Esophagus (tissue), 2 donors: Measurements from ENCODE around the gene TSGA10IP. TPM values are rescaled to one million over a fixed set of nuclear protein-coding genes. Genes with fewer than 3 reads are reported as not detected.

Experiments used
- H3K27ac ChIP-seq, 2 donors: one replicate each; pipeline ENCODE4 v1.5.1; 2013; ENCODE audit warnings: low read depth in 2 of 2, mild to moderate bottlenecking in 2 of 2, inconsistent platforms in 1 of 2, low read length in 1 of 2, moderate library complexity in 1 of 2
- H3K27me3 ChIP-seq, 2 donors: one replicate each; pipeline ENCODE4 v1.6.1; 2013; ENCODE audit warnings: low read length in 2 of 2, control low read depth in 1 of 2, mild to moderate bottlenecking in 1 of 2; ENCODE audit not compliant: insufficient read depth in 2 of 2, control insufficient read depth in 1 of 2
- H3K36me3 ChIP-seq, 2 donors: one replicate each; pipeline ENCODE4 v1.6.1; 2013; ENCODE audit warnings: low read length in 1 of 2; ENCODE audit not compliant: control insufficient read depth in 2 of 2, insufficient read depth in 2 of 2
- H3K4me1 ChIP-seq, 2 donors: one replicate each; pipeline ENCODE4 v1.6.1; 2013; ENCODE audit warnings: low read length in 1 of 2; ENCODE audit not compliant: control insufficient read depth in 2 of 2, insufficient read depth in 2 of 2
- H3K4me3 ChIP-seq, 2 donors: one replicate each; pipeline ENCODE4 v1.5.1; 2013; ENCODE audit warnings: low read length in 2 of 2, mild to moderate bottlenecking in 2 of 2, low read depth in 1 of 2, moderate library complexity in 1 of 2
- H3K9me3 ChIP-seq, 2 donors: one replicate each; pipeline ENCODE4 v1.6.1; 2013; ENCODE audit warnings: mild to moderate bottlenecking in 2 of 2, low read depth in 1 of 2, low read length in 1 of 2, moderate library complexity in 1 of 2; ENCODE audit not compliant: control insufficient read depth in 2 of 2, insufficient read depth in 1 of 2
- WGBS, 2 donors: extraction: QIAGEN DNeasy Blood & Tissue Kit; methylation state at CpG; one replicate each; pipeline ENCODE4 v1.1.7; 2013; 5-methylcytosine and 5-hydroxymethylcytosine counted together
- polyA plus RNA-seq, 2 donors: library from polyadenylated mRNA; stranded (reverse); fragments of 200-250 nt; gene quantifications; one replicate each; pipeline ENCODE4 v1.2.3, GENCODE V29; 2013
- donor health status: healthy with polysubstance abuse.
- donor health status: Bipolar disorder and iron deficiency.

TSGA10IP gene
- polyA plus RNA-seq, 2 donors: not detected

DNA sequence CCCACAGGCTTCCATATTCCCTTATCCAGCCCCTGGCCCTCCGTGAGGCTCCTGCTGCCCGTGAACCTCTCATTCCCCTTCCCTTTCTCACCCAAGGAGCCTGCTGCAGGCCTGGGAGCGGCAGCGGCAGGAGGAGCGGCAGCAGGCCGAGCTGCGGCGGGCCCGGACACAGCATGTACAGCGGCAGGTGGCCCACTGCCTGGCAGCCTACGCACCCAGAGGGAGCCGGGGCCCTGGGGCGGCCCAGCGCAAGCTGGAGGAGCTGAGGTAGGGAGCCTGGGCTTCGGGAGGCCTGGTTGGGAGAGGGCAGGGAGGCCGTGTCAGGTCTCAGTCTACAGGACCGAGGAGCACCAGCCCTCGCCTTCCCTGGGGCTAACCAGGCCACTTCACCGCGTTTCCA, 8.2 kb downstream of the TSGA10IP start:
- Histone ChIP-seq H3K36me3 (no peaks in the 10 kb centered on the region), H3K4me3 (no peak overlapping the region), H3K27me3 (no peaks in the 10 kb centered on the region), H3K27ac (no peak overlapping the region), H3K4me1 (no peaks in the 10 kb centered on the region), H3K9me3 (no peaks in the 10 kb centered on the region)
- WGBS, 2 donors: 90 to 94% methylated on average over 20 of the region's 20 CpGs

DNA sequence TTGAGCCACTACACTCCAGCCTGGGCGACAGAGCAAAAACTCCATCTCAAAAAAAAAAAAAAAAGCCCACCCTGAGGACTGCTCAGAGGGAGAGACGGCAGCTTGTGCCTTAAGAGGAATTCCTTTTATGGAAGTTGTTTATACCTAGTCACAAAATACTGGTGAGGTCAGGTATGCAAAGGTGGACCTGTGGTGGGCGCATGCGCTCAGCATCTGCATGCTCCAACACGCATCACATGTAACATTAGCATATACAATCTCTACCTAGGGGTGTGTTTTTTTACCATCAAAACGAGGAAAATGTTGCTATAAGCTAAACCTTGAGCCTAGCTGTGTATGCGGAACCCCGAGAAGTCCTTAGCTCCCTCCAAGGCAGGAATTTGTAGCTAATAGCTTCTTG, 9.5 kb downstream of the TSGA10IP start:
- 53 to 55% methylated on average over 8 of the region's 8 CpGs for WGBS, 2 donors
- Histone ChIP-seq H3K4me1 (no peaks in the 10 kb centered on the region), H3K4me3 (no peak overlapping the region), H3K9me3 (no peaks in the 10 kb centered on the region), H3K27me3 (no peaks in the 10 kb centered on the region), H3K36me3 (no peaks in the 10 kb centered on the region), H3K27ac (no peak overlapping the region)

DNA sequence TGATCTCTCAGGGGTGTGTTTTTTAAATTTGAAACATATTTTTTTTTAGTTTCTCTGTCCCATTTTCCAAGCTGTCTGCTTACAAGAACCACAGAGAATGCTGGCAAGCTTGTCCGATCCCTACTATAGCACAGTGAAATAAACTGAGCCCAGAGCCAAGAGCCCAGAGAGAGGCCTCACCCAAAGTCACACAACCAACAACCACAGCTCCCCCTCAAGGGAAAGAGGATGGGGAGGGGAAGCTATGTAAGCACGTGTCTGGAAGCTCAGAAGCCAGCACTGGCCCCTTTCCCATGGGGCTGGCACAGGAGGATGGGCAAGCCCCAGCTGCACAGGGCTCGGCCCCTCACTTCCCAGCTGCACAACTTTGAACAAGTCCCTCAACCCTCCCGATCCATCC, 13.0 kb downstream of the TSGA10IP start:
- Histone ChIP-seq H3K27ac (no peak overlapping the region), H3K4me1 (peaks cover 0 to 6% of the 10 kb centered on the region in 2 donors), H3K27me3 (no peaks in the 10 kb centered on the region), H3K4me3 (no peak overlapping the region), H3K9me3 (no peaks in the 10 kb centered on the region), H3K36me3 (no peaks in the 10 kb centered on the region)
- WGBS, 2 donors: 57 to 66% methylated on average over 4 of the region's 4 CpGs

DNA sequence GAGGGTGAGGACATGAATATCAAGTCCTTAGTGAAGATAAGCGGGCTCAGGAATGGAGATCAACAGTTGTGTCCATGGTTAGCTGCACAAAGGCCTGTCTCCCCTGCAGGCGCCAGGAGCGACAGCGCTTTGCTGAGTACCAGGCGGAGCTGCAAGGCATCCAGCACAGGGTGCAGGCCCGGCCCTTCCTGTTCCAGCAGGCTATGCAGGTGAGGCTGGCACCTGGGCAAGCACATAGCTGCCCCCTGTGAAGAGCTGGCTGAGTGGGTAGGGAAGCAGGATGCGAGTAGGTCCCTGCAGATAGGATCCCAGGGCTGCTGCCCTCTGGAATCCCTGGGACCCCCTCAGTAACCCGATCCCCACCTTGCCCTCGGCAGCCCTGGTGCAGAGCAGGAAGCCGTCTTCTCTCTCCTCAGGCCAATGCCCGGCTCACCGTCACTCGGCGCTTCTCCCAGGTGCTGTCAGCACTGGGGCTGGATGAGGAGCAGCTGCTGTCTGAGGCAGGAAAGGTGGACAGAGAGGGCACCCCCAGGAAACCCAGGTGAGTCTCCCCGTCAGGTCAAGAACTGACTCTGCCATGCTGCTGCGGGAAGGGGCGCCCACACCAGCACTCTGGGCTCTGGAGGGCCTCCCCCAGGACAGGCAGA, 13.6 kb downstream of the TSGA10IP start:
- H3K27me3 ChIP-seq: no peaks in the 10 kb centered on the region
- no peak overlapping the region for H3K4me3 ChIP-seq
- H3K9me3 ChIP-seq: no peaks in the 10 kb centered on the region
- H3K27ac ChIP-seq: no peak overlapping the region
- H3K4me1 ChIP-seq: peaks cover 0 to 6% of the 10 kb centered on the region in 2 donors
- WGBS, 2 donors: 75 to 79% methylated on average over 17 of the region's 17 CpGs
- no peaks in the 10 kb centered on the region for H3K36me3 ChIP-seq

DNA sequence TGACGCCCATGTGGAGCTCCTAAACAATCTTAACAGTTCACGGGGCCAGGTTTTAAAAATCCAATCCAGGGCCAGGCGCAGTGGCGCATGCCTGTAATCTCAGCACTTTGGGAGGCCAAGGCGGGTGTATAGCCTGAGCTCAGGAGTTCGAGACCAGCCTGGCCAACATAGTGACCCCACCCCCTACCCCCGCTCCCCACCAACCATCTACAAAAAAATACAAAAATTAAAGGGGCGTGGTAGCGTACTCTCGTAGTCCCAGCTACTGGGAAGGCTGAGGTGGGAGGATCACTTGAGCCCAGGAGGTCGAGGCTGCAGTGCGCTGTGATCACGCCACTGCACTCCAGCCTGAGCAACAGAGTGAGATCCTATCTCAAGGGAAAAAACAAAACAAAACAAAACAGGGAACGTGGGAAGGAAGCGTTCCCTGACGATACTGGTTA, 15.6 kb downstream of the TSGA10IP start:
- Histone ChIP-seq H3K27me3 (no peaks in the 10 kb centered on the region), H3K4me1 (peaks cover 0 to 6% of the 10 kb centered on the region in 2 donors), H3K9me3 (no peaks in the 10 kb centered on the region), H3K4me3 (peak overlapping the region; percentile 95 to 99), H3K36me3 (peaks cover 10 to 17% of the 10 kb centered on the region in 2 donors), H3K27ac (peak overlapping the region; percentile 88 to 97)
- WGBS, 2 donors: 45 to 50% methylated on average over 16 of the region's 16 CpGs

DNA sequence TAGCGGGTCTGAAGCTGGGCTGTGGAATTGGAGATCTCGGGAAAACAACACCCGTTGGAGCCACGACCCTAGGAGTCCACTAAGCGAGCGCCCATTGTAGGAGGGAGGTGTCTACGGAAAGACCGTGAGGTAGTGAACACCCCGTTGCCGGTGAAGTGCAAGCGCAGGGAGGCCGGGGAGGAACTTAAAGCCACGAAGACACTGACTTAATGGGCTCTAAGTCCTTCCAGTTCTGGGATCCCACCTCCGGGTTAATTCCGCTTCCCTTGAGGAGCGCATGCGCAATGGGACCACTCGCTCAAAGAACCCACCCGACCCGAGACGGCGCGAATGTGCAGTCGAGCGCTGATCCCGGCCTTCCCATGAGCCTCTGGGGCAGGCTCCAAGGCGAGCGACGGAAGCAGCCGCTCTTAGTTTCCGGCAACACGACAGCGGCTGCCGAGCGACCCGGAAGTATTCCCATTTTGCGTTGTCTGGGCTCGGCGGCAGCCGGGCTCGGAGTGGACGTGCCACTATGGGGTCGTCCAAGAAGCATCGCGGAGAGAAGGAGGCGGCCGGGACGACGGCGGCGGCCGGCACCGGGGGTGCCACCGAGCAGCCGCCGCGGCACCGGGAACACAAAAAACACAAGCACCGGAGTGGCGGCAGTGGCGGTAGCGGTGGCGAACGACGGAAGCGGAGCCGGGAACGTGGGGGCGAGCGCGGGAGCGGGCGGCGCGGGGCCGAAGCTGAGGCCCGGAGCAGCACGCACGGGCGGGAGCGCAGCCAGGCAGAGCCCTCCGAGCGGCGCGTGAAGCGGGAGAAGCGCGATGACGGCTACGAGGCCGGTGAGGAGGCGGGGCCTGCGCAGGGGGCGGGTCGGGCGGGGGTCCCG, 16.2 kb downstream of the TSGA10IP start, which contains the start of gene SART1:
SART1 (plus strand) TSS at position 468 of the 874 bp plus-strand sequence; CDS start at position 515, 47 bp downstream.
- H3K27me3 ChIP-seq: no peaks in the 10 kb centered on the region
- H3K4me3 ChIP-seq: peak within 1 kb of the TSS; percentile 95 to 99
- no peaks in the 10 kb centered on the region for H3K9me3 ChIP-seq
- peak within 1 kb of the TSS; percentile 88 to 97 for H3K27ac ChIP-seq
- WGBS, 2 donors: 1% methylated on average over 79 to 97 of the region's 97 CpGs
- peaks cover 17 to 23% of the 10 kb centered on the region in 2 donors for H3K36me3 ChIP-seq
- peaks cover 0 to 6% of the 10 kb centered on the region in 2 donors for H3K4me1 ChIP-seq

DNA sequence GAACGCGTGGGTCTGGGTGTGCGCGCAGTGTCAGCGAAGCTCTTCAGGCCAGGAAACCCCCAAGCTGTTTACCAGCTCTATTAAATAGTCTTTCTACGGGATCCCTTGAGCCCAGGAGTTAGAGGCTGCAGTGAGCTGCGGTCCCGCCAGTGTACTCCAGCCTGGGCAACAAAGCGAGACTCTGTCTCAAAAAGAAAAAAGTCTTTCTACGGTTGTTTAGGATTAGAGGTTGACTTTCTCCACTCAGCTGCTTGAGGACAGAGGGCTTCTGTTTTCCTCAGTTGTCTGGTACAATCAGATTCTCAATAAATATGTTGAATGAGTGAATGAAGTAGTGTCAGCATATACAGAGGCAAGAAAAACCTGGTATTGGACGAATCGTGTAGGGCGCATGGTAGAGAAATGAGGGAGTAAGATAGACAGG, 16.9 kb downstream of the TSGA10IP start:
- no peaks in the 10 kb centered on the region for H3K9me3 ChIP-seq
- peaks cover 19 to 29% of the 10 kb centered on the region in 2 donors for H3K36me3 ChIP-seq
- 6 to 8% methylated on average over 13 of the region's 13 CpGs for WGBS, 2 donors
- peak overlapping the region; percentile 95 to 99 for H3K4me3 ChIP-seq
- no peaks in the 10 kb centered on the region for H3K27me3 ChIP-seq
- H3K27ac ChIP-seq: peak overlapping the region; percentile 88 to 97
- peaks cover 0 to 6% of the 10 kb centered on the region in 2 donors for H3K4me1 ChIP-seq

DNA sequence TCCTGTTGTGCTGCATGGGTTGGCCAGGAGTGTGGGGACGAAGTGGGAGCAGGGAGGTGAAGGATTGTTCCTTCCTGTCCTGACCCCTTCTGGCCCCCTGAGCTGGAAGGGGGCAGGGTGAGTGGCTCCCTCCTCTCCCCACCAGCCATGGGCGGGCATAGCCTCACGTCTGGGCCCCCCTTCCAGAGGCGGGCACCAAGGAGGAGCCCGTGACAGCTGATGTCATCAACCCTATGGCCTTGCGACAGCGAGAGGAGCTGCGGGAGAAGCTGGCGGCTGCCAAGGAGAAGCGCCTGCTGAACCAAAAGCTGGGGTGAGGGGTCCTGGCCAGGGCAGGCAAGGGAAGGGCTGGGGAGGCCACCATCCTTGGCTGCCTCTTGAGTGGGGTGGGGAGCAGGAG, 19.6 kb downstream of the TSGA10IP start:
- 86 to 91% methylated on average over 10 of the region's 10 CpGs for WGBS, 2 donors
- H3K36me3 ChIP-seq: peaks cover 25 to 46% of the 10 kb centered on the region in 2 donors

DNA sequence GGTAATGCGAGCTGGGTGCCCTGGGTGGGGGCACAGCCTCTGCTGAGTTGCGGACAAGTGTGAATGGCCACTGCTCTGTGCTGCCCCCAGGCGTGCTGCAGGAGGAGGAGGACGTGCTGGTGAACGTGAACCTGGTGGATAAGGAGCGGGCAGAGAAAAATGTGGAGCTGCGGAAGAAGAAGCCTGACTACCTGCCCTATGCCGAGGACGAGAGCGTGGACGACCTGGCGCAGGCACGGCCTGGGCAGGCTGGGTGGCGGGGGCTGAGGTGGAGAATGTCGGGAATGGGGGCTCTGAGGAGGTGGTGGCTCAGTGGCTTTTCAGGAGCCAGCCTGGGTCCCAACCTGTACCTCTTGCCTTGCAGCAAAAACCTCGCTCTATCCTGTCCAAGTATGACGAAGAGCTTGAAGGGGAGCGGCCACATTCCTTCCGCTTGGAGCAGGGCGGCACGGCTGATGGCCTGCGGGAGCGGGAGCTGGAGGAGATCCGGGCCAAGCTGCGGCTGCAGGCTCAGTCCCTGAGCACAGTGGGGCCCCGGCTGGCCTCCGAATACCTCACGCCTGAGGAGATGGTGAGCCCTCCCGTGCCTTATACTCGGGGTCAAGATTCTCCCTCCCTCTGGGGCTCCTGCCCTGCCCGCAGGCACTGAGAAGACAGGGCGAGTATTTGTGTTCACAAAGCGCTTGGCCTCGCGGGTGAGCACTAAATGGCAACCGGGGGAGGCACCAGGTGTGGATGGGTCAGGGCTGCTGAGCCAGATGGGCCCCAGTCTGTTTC, 20.9 kb downstream of the TSGA10IP start:
- Histone ChIP-seq H3K9me3 (no peaks in the 10 kb centered on the region), H3K4me3 (no peak overlapping the region), H3K27ac (no peak overlapping the region), H3K36me3 (peaks cover 25 to 49% of the 10 kb centered on the region in 2 donors), H3K4me1 (peaks cover 0 to 8% of the 10 kb centered on the region in 2 donors), H3K27me3 (no peaks in the 10 kb centered on the region)
- 94% methylated on average over 36 of the region's 36 CpGs for WGBS, 2 donors

More for the DNA sequence above, 19.6 kb downstream of the TSGA10IP start:
- no peaks in the 10 kb centered on the region for H3K9me3 ChIP-seq
- no peaks in the 10 kb centered on the region for H3K27me3 ChIP-seq
- H3K4me1 ChIP-seq: peaks cover 0 to 8% of the 10 kb centered on the region in 2 donors
- H3K27ac ChIP-seq: no peak overlapping the region
- H3K4me3 ChIP-seq: no peak overlapping the region
